ENCODE results near the gene INPP4B.

The INPP4B gene

DNA sequence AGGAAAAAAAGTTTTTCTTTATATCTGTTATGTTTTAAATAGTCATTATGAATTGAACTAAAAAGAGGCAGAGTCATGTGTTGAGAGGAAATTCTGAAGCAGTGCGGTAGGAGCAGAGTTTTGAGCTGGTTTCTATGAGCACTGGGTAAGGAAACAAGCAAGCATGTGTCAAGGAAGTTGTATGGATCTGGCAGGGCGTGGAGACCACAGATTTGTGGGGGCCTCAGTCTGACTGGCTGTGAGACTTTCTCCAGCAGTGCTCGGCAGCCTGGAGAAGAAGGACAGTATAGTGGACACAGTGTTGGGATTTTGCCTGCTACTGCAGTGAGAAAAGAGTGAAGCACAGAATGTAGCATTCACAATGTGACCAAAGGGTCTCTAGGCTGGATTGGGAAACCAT, 399.1 kb downstream of the INPP4B start:
- TF ChIP-seq, protein P1, sequence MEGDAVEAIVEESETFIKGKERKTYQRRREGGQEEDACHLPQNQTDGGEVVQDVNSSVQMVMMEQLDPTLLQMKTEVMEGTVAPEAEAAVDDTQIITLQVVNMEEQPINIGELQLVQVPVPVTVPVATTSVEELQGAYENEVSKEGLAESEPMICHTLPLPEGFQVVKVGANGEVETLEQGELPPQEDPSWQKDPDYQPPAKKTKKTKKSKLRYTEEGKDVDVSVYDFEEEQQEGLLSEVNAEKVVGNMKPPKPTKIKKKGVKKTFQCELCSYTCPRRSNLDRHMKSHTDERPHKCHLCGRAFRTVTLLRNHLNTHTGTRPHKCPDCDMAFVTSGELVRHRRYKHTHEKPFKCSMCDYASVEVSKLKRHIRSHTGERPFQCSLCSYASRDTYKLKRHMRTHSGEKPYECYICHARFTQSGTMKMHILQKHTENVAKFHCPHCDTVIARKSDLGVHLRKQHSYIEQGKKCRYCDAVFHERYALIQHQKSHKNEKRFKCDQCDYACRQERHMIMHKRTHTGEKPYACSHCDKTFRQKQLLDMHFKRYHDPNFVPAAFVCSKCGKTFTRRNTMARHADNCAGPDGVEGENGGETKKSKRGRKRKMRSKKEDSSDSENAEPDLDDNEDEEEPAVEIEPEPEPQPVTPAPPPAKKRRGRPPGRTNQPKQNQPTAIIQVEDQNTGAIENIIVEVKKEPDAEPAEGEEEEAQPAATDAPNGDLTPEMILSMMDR (conservative IDR thresholded peaks at IDR 0.05; ENCODE audit: low read length): no peak
- no peak overlapping the region for H3K4me3 ChIP-seq (ENCODE audit: low read length)
- no peak for DNase-seq (ENCODE audit: low read depth)

DNA sequence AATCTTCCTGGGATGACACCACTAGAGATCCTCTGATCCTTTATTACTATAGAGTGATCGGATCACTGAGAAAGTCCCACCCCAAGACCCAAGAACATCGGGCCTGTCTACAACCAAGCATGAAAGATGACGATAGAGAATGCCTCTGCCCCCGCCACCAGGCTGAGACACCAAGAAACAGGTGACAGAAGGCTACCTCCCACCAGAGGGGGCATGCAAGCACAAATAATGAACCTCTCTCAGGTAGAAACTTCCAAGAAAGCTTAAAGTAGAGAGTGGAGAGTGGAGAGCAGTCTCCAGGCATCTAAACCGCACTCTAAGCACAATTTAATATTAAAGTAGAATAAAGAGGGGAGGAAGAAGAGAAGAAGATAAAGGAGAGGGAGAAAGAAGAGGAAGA, 402.6 kb downstream of the INPP4B start:
- no peak for DNase-seq (ENCODE audit: low read depth)
- no peak overlapping the region for H3K4me3 ChIP-seq (ENCODE audit: low read length)
- TF ChIP-seq, protein P1 (conservative IDR thresholded peaks at IDR 0.05; ENCODE audit: low read length): no peak

DNA sequence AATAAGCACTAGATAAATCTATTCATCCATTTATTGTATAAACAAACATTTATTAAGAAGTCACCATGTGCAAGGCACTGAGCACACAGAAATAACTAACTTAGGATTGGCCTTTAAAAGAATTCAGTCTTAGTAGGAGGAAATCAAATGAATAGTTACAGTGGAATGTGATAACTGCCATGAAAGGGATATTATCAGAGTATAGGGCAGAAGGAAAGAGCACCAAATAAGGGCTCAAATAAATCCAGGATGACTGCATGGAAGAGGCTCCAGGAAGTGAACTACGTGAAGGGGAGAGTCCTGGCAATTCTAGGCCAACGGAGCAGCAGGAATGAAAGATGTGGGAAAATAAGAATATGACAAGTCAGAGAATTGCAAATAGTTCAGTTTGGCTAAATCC, 406.0 kb downstream of the INPP4B start:
- TF ChIP-seq, protein P1 (conservative IDR thresholded peaks at IDR 0.05; ENCODE audit: low read length): no peak
- DNase-seq (ENCODE audit: low read depth): no peak
- H3K4me3 ChIP-seq (ENCODE audit: low read length): no peak overlapping the region

DNA sequence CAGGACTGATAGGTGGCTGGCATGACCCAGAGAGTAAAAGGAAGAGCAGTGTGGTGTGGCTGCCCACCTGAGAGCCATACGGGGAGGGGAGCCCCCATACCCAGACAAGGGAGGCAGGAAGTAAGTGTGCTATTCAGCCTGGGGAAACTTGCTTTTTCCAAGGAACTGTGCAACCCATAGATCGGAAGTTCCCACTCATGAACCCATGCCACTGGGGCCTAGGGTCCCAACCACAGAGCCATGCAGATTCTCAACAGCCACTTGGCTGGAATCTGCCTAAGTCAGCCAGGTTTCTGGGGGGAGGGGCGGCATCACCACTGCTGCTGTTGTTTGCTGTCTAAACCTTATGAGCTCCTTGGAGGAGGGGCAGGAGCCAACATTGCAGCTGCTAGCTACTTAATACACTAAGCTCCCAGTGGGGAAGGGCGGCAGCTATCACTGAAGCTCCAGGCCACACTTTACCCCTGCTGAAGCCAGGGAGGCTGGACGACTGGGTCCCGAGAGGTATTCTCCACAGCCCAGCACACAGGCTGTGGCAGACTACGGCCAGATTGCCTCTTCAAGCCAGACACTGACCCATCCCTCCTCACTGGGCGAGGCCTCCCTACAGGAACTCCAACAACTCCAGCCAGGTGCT, 410.4 kb downstream of the INPP4B start:
- no peak for DNase-seq (ENCODE audit: low read depth)
- TF ChIP-seq, protein P1 (conservative IDR thresholded peaks at IDR 0.05; ENCODE audit: low read length): no peak
- no peak overlapping the region for H3K4me3 ChIP-seq (ENCODE audit: low read length)

DNA sequence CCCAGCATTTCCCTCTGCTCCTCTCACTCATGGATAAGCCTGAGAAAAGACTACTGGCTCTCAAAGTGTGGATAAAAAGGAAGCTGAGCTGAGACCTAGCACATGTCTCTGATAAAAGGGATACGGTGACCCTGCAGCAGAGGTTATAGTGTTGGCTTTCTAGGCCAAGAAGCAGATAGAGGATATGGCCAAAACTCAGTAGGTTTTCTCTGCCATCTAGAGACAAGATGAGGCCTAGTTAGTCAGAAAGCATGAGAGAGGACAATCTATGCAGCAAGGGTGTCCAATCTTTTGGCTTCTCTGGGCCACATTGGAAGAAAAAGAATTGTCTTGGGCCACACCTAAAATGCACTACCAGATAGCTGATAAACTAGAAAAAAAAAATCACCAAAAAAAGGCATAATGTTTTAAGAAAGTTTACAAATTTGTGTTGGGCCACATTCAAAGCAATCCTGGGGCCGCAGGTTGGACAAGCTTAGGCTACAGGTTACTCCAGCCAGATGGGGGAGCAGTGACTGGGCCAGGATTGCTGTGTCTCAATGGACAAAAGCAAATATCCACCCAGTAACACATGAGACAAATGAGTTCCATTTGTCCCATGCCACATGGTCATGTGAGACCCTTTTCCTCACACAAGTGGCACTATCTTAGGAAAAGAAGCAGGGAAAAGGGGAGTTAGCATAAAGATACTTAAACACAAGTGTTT, 411.4 kb downstream of the INPP4B start:
- H3K4me3 ChIP-seq (ENCODE audit: low read length): no peak overlapping the region
- no peak for DNase-seq (ENCODE audit: low read depth)
- TF ChIP-seq, protein P1 (conservative IDR thresholded peaks at IDR 0.05; ENCODE audit: low read length): no peak

DNA sequence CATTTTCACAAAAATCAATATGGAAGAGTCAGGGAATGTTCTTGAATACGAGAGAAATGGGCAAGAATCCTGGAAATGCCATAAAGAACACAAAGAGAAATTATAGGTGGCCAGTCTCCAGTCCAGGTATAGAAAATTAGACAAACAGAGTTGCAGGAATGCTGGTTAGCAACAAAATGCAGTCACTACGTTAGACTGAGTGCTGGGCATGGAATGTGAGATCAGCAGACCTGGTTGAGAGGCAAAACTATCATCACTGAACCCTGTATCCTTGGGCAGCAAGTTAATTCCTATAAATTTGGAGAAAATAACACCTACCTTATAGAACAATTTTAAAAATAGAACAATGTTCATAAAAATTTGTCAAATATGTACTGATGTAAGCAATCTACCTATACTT, 417.4 kb downstream of the INPP4B start:
- H3K4me3 ChIP-seq (ENCODE audit: low read length): no peak overlapping the region
- no peak for DNase-seq (ENCODE audit: low read depth)

More for the DNA sequence above, 417.4 kb downstream of the INPP4B start:
- TF ChIP-seq, protein P1 (conservative IDR thresholded peaks at IDR 0.05; ENCODE audit: low read length): no peak
